ENCODE measurements around the gene CD8B2.
"Not testable (repeated sequence)": the region's sequence is repeated elsewhere in the genome, so short reads cannot be mapped to it uniquely, and the experiment has no call there.

GRCh38 chr2:106479563-106479962 is 7.6 kb upstream of the CD8B2 start:
- TF ChIP-seq, protein P1, sequence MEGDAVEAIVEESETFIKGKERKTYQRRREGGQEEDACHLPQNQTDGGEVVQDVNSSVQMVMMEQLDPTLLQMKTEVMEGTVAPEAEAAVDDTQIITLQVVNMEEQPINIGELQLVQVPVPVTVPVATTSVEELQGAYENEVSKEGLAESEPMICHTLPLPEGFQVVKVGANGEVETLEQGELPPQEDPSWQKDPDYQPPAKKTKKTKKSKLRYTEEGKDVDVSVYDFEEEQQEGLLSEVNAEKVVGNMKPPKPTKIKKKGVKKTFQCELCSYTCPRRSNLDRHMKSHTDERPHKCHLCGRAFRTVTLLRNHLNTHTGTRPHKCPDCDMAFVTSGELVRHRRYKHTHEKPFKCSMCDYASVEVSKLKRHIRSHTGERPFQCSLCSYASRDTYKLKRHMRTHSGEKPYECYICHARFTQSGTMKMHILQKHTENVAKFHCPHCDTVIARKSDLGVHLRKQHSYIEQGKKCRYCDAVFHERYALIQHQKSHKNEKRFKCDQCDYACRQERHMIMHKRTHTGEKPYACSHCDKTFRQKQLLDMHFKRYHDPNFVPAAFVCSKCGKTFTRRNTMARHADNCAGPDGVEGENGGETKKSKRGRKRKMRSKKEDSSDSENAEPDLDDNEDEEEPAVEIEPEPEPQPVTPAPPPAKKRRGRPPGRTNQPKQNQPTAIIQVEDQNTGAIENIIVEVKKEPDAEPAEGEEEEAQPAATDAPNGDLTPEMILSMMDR (IDR thresholded peaks at IDR 0.05): not testable (repeated sequence)
- TF ChIP-seq EZH2 (IDR thresholded peaks at IDR 0.05; ENCODE audit: borderline replicate concordance, insufficient read depth, low read depth, low read length, poor library complexity, severe bottlenecking): not testable (repeated sequence)
